CD4-positive, alpha-beta memory T cell (primary cell): ENCODE results near the gene CHCHD5. TPM values are rescaled to one million over a fixed set of nuclear protein-coding genes. Genes with fewer than 3 reads are reported as not detected.

Experiments used
- CTCF ChIA-PET: fragments of 350-600 bp; sonication (Branson Sonifier 250); formaldehyde crosslinking; loops from one replicate; lab custom pipeline; 2021; ENCODE audit warnings: inconsistent platforms; ENCODE audit not compliant: partially characterized antibody; lab: Charles Lee
- POLR2A ChIA-PET: fragments of 350-600 bp; sonication (Branson Sonifier 250); formaldehyde crosslinking; loops from one replicate; lab custom pipeline; 2021; ENCODE audit not compliant: partially characterized antibody; lab: Charles Lee
- DNase-seq, 5 donors: peaks; one replicate each; pipeline versions ENCODE4 v3.0.0 to v3.0.0-alpha.2; 2020 to 2022; ENCODE audit warnings: mixed read lengths in 1 of 5
- H3K27ac ChIP-seq: one replicate; pipeline ENCODE4 v1.7.0; 2013; ENCODE audit warnings: low read depth, low read length
- H3K27me3 ChIP-seq: 2 replicates; pipeline ENCODE4 v1.7.0; 2013; ENCODE audit warnings: mild to moderate bottlenecking, low read length, moderate library complexity; ENCODE audit not compliant: insufficient read depth
- H3K36me3 ChIP-seq: 2 replicates; pipeline ENCODE4 v1.7.0; 2013; ENCODE audit warnings: mild to moderate bottlenecking, low read length, moderate library complexity; ENCODE audit not compliant: insufficient read depth
- H3K4me1 ChIP-seq: 2 replicates; pipeline ENCODE4 v1.7.0; 2013; ENCODE audit warnings: mild to moderate bottlenecking, low read length, moderate library complexity; ENCODE audit not compliant: insufficient read depth
- H3K4me3 ChIP-seq, 2 donors: one replicate each; pipeline ENCODE4 v1.7.0; 2013; ENCODE audit warnings: low read length in 2 of 2, mild to moderate bottlenecking in 1 of 2
- H3K9me3 ChIP-seq, 2 donors: one replicate each; pipeline ENCODE4 v1.7.0; 2013; ENCODE audit warnings: low read length in 2 of 2, control low read depth in 1 of 2; ENCODE audit not compliant: control insufficient read depth in 1 of 2
- H3K27ac Mint-ChIP-seq, 7 donors: one replicate each; pipeline ENCODE4 v1.8.0; 2020 to 2021; ENCODE audit warnings: mixed read lengths in 7 of 7, mild to moderate bottlenecking in 6 of 7, inconsistent platforms in 3 of 7, moderate library complexity in 3 of 7
- H3K27me3 Mint-ChIP-seq, 2 donors: one replicate each; pipeline ENCODE4 v1.8.0; 2020 to 2021; ENCODE audit warnings: mixed read lengths in 2 of 2
- H3K36me3 Mint-ChIP-seq, 2 donors: one replicate each; pipeline ENCODE4 v1.8.0; 2020 to 2021; ENCODE audit warnings: mixed read lengths in 2 of 2, inconsistent platforms in 1 of 2, mild to moderate bottlenecking in 1 of 2
- H3K4me1 Mint-ChIP-seq, 4 donors: one replicate each; pipeline ENCODE4 v1.8.0; 2020 to 2021; ENCODE audit warnings: mixed read lengths in 4 of 4, mild to moderate bottlenecking in 1 of 4
- H3K4me3 Mint-ChIP-seq, 8 donors: one replicate each; pipeline ENCODE4 v1.8.0; 2020 to 2021; ENCODE audit warnings: mixed read lengths in 8 of 8, mild to moderate bottlenecking in 7 of 8, moderate library complexity in 6 of 8, inconsistent platforms in 3 of 8
- H3K9me3 Mint-ChIP-seq, 8 donors: one replicate each; pipeline ENCODE4 v1.8.0; 2020 to 2021; ENCODE audit warnings: mixed read lengths in 8 of 8, mild to moderate bottlenecking in 5 of 8, inconsistent platforms in 3 of 8, moderate library complexity in 1 of 8
- intact Hi-C: fragments of 100-400 bp; cut with micrococcal nuclease; formaldehyde crosslinking; loops from one replicate; pipeline ENCODE4 v1.15.1; 2023
- polyA plus RNA-seq, 2 donors: library from polyadenylated mRNA; unstranded; fragments of 300-500 nt; fragmentation: Illumina TruSeq; gene quantifications; one replicate each; pipeline ENCODE4 v1.2.3, GENCODE V29; 2021
- total RNA-seq, 2 experiments: library from RNA; stranded (reverse); gene quantifications; one replicate each; pipeline ENCODE4 v1.2.3, GENCODE V29; 2021

The CHCHD5 gene
- total and polyA plus RNA-seq, 4 experiments from 2014 or later: 23.3 to 71.1 (median 32.5) TPM

- DNase-seq: no peak
- peak overlapping the region; percentile 63 to 88 for H3K4me3 ChIP-seq
Observed at GRCh38 chr2:112584891-112585250, 462 bp downstream of the CHCHD5 start.

DNA sequence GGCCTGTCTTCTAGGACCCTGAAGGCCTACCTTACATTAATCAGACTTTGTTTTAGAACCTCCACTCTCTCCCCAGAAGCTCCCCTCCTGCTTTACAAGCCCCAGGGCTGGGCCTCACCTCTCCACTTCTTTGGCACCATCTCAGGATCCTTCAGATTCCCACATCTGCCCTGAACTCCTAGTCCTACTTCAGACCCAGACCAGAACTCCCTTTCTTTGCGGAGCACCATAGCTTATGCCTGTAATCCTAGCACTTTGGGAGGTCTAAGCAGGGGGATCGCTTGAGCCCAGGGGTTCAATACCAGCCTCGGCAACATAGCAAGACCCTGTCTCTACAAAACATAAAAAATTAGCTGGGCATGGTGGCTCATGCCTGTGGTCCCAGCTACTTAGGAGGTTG lies 991 bp downstream of the CHCHD5 start:
- Mint-ChIP-seq H3K27me3 (no peaks in the 10 kb centered on the region), H3K9me3 (peaks cover 0 to 3% (median 0%) of the 10 kb centered on the region in 8 donors), H3K4me3 (peak overlapping the region; percentile 95 to 98 (median 96)), H3K27ac (peak overlapping the region; percentile 94 to 99 (median 98)), H3K36me3 (peaks cover 15 to 32% of the 10 kb centered on the region in 2 donors), H3K4me1 (peaks cover 19 to 54% (median 31%) of the 10 kb centered on the region in 4 donors)
- peak overlapping the region; percentile 79 for H3K27ac ChIP-seq
- peak overlapping the region in 1 of 2 donors; percentile 88 for H3K4me3 ChIP-seq
- H3K9me3 ChIP-seq: no peaks in the 10 kb centered on the region
- peaks cover 12% of the 10 kb centered on the region for H3K36me3 ChIP-seq
- POLR2A ChIA-PET: interaction anchor here (0.7 to 3.8 kb wide), 14 partner anchors 14 to 531 kb away, joined by 3 to 27 read pairs (median 6); partner anchors contain the start of genes POLR1B, SLC20A1, TMEM87B and ZC3H8
- no peak for DNase-seq
- H3K4me1 ChIP-seq: peaks cover 27% of the 10 kb centered on the region
- CTCF ChIA-PET: interaction anchor here (0.9 to 3.5 kb wide), 9 partner anchors 12 to 163 kb away, joined by 3 to 19 read pairs (median 4); no protein-coding TSS in a partner anchor
- H3K27me3 ChIP-seq: no peaks in the 10 kb centered on the region
- intact Hi-C loops: loop anchor here (2.0 kb wide), 1 partner anchor 331 kb away; the partner anchor contains the start of gene ZC3H8

More at GRCh38 chr2:112584891-112585250, 462 bp downstream of the CHCHD5 start:
- Mint-ChIP-seq H3K4me1 (peaks cover 19 to 54% (median 31%) of the 10 kb centered on the region in 4 donors), H3K36me3 (peaks cover 13 to 29% of the 10 kb centered on the region in 2 donors), H3K27ac (peak overlapping the region; percentile 94 to 99 (median 98)), H3K27me3 (no peaks in the 10 kb centered on the region), H3K4me3 (peak overlapping the region; percentile 95 to 98 (median 96)), H3K9me3 (peaks cover 0 to 3% (median 0%) of the 10 kb centered on the region in 8 donors)
- peak overlapping the region; percentile 79 for H3K27ac ChIP-seq
- intact Hi-C loops: loop anchor here (1.0 to 5.0 kb wide), 7 partner anchors 42 to 530 kb away; partner anchors contain the start of genes CKAP2L, POLR1B, SLC20A1 and TMEM87B
- CTCF ChIA-PET: interaction anchor here (0.6 to 3.5 kb wide), 10 partner anchors 12 to 164 kb away, joined by 3 to 19 read pairs (median 4); no protein-coding TSS in a partner anchor
- H3K9me3 ChIP-seq: no peaks in the 10 kb centered on the region
- H3K27me3 ChIP-seq: no peaks in the 10 kb centered on the region
- POLR2A ChIA-PET: interaction anchor here (0.7 to 3.8 kb wide), 19 partner anchors 15 to 530 kb away, joined by 3 to 27 read pairs (median 4); partner anchors contain the start of genes POLR1B, SLC20A1, TMEM87B and ZC3H8
- peaks cover 27% of the 10 kb centered on the region for H3K4me1 ChIP-seq
- peaks cover 12% of the 10 kb centered on the region for H3K36me3 ChIP-seq

GRCh38 chr2:112585873-112586464 lies 1.6 kb downstream of the CHCHD5 start:
- no peaks in the 10 kb centered on the region for H3K27me3 ChIP-seq
- intact Hi-C loops: loop anchor here (2.0 kb wide), 1 partner anchor 331 kb away; the partner anchor contains the start of gene ZC3H8
- peaks cover 18 to 34% of the 10 kb centered on the region in 2 donors for H3K36me3 Mint-ChIP-seq
- peaks cover 12% of the 10 kb centered on the region for H3K36me3 ChIP-seq
- peak overlapping the region in 5 of 7 donors; percentile 40 to 78 (median 61) for H3K27ac Mint-ChIP-seq
- POLR2A ChIA-PET: interaction anchor here (1.4 to 3.8 kb wide), 5 partner anchors 14 to 106 kb away, joined by 4 to 27 read pairs (median 12); partner anchors contain the start of genes POLR1B and SLC20A1
- H3K27ac ChIP-seq: no peak overlapping the region
- H3K4me1 Mint-ChIP-seq: peaks cover 19 to 54% (median 31%) of the 10 kb centered on the region in 4 donors
- no peaks in the 10 kb centered on the region for H3K27me3 Mint-ChIP-seq
- H3K9me3 Mint-ChIP-seq: peaks cover 0 to 3% (median 0%) of the 10 kb centered on the region in 8 donors
- peaks cover 27% of the 10 kb centered on the region for H3K4me1 ChIP-seq
- no peak overlapping the region for H3K4me3 ChIP-seq
- no peak for DNase-seq
- CTCF ChIA-PET: interaction anchor here (0.9 to 3.5 kb wide), 7 partner anchors 11 to 163 kb away, joined by 3 to 16 read pairs (median 3); no protein-coding TSS in a partner anchor
- no peaks in the 10 kb centered on the region for H3K9me3 ChIP-seq
- H3K4me3 Mint-ChIP-seq: peak overlapping the region in 6 of 8 donors; percentile 33 to 97 (median 72)

GRCh38 chr2:112588611-112589045 lies 4.2 kb downstream of the CHCHD5 start:
- ChIA-PET CTCF (interaction anchor here (0.6 kb wide), 1 partner anchor 26 kb away, joined by 3 read pairs; no protein-coding TSS in a partner anchor), POLR2A (interaction anchor here (2.0 kb wide), 1 partner anchor 103 kb away, joined by 5 read pairs; no protein-coding TSS in a partner anchor)
- intact Hi-C loops: no loop called here
- peaks cover 25 to 41% of the 10 kb centered on the region in 2 donors for H3K36me3 Mint-ChIP-seq
- no peaks in the 10 kb centered on the region for H3K9me3 ChIP-seq
- DNase-seq: no peak
- H3K4me3 ChIP-seq: no peak overlapping the region
- peaks cover 22% of the 10 kb centered on the region for H3K4me1 ChIP-seq
- H3K4me3 Mint-ChIP-seq: peak overlapping the region in 2 of 8 donors; percentile 47 to 69
- H3K27ac Mint-ChIP-seq: peak overlapping the region in 2 of 7 donors; percentile 3 to 21
- peaks cover 0 to 1% (median 0%) of the 10 kb centered on the region in 8 donors for H3K9me3 Mint-ChIP-seq
- no peaks in the 10 kb centered on the region for H3K27me3 Mint-ChIP-seq
- H3K4me1 Mint-ChIP-seq: peaks cover 14 to 37% (median 25%) of the 10 kb centered on the region in 4 donors
- H3K27ac ChIP-seq: no peak overlapping the region
- no peaks in the 10 kb centered on the region for H3K27me3 ChIP-seq
- H3K36me3 ChIP-seq: peaks cover 12% of the 10 kb centered on the region

GRCh38 chr2:112591413-112591812 lies 7.0 kb downstream of the CHCHD5 start:
- ChIA-PET CTCF (no interaction called here), POLR2A (no interaction called here)
- Histone ChIP-seq H3K27me3 (no peaks in the 10 kb centered on the region), H3K9me3 (no peaks in the 10 kb centered on the region), H3K27ac (no peak overlapping the region), H3K4me3 (no peak overlapping the region), H3K36me3 (peaks cover 11% of the 10 kb centered on the region), H3K4me1 (peaks cover under 1% of the 10 kb centered on the region)
- Mint-ChIP-seq H3K4me1 (peaks cover 1 to 14% (median 5%) of the 10 kb centered on the region in 4 donors), H3K27me3 (no peaks in the 10 kb centered on the region), H3K9me3 (no peaks in the 10 kb centered on the region), H3K4me3 (no peak overlapping the region), H3K27ac (peak overlapping the region in 1 of 7 donors; percentile 29), H3K36me3 (peaks cover 29 to 33% of the 10 kb centered on the region in 2 donors)
- intact Hi-C loops: no loop called here
- no peak for DNase-seq

- peaks cover 0 to 1% (median 0%) of the 10 kb centered on the region in 4 donors for H3K4me1 Mint-ChIP-seq
- intact Hi-C loops: no loop called here
- H3K9me3 Mint-ChIP-seq: no peaks in the 10 kb centered on the region
- Histone ChIP-seq H3K4me1 (no peaks in the 10 kb centered on the region), H3K9me3 (no peaks in the 10 kb centered on the region), H3K4me3 (no peak overlapping the region), H3K27ac (no peak overlapping the region), H3K27me3 (no peaks in the 10 kb centered on the region), H3K36me3 (no peaks in the 10 kb centered on the region)
- DNase-seq: no peak
- CTCF ChIA-PET: interaction anchor here (1.1 to 12.9 kb wide), 3 partner anchors 33 to 134 kb away, joined by 3 to 245 read pairs (median 4); no protein-coding TSS in a partner anchor
- peaks cover 16 to 21% of the 10 kb centered on the region in 2 donors for H3K36me3 Mint-ChIP-seq
- POLR2A ChIA-PET: no interaction called here
- no peak overlapping the region for H3K27ac Mint-ChIP-seq
- H3K27me3 Mint-ChIP-seq: no peaks in the 10 kb centered on the region
- H3K4me3 Mint-ChIP-seq: no peak overlapping the region
Observed at GRCh38 chr2:112593736-112594135, 9.3 kb downstream of the CHCHD5 start.
